IPS-20b (cell line): Measurements from ENCODE around the gene ASZ1.
"Not testable (repeated sequence)": the region's sequence is repeated elsewhere in the genome, so short reads cannot be mapped to it uniquely, and the experiment has no call there.

ENCODE experiments used
- H3K27ac ChIP-seq: one replicate; pipeline ENCODE4 v1.5.1; 2013; ENCODE audit warnings: low read length
- H3K27me3 ChIP-seq: 2 replicates; pipeline ENCODE4 v1.6.1; 2013; ENCODE audit warnings: mild to moderate bottlenecking, low read length, inconsistent platforms; ENCODE audit not compliant: insufficient read depth
- H3K36me3 ChIP-seq: 2 replicates; pipeline ENCODE4 v1.6.1; 2013; ENCODE audit warnings: low read depth, mild to moderate bottlenecking, inconsistent platforms, low read length, moderate library complexity; ENCODE audit not compliant: insufficient read depth
- H3K4me1 ChIP-seq: 2 replicates; pipeline ENCODE4 v1.6.1; 2013; ENCODE audit warnings: mild to moderate bottlenecking, control low read depth, inconsistent platforms, low read length, moderate library complexity; ENCODE audit not compliant: insufficient read depth
- H3K4me3 ChIP-seq: 2 replicates; pipeline ENCODE4 v1.5.1; 2013; ENCODE audit warnings: mild to moderate bottlenecking, low read length, inconsistent platforms
- H3K9ac ChIP-seq: 2 replicates; pipeline ENCODE4 v1.6.1; 2013; ENCODE audit warnings: low read depth, mild to moderate bottlenecking, inconsistent platforms, low read length, moderate library complexity
- H3K9me3 ChIP-seq: 2 replicates; pipeline ENCODE4 v1.6.1; 2013; ENCODE audit warnings: mild to moderate bottlenecking, low read depth, low read length, inconsistent platforms; ENCODE audit not compliant: insufficient read depth

Gene ASZ1

GRCh38 chr7:117435475-117436043 is 8.3 kb upstream of the ASZ1 start:
- Histone ChIP-seq H3K27ac (no peak overlapping the region), H3K4me1 (no peaks in the 10 kb centered on the region), H3K9me3 (no peaks in the 10 kb centered on the region), H3K36me3 (no peaks in the 10 kb centered on the region), H3K9ac (no peak overlapping the region), H3K27me3 (no peaks in the 10 kb centered on the region), H3K4me3 (no peak overlapping the region)

GRCh38 chr7:117424090-117424829 is 3.0 kb downstream of the ASZ1 start:
- Histone ChIP-seq H3K36me3 (no peaks in the 10 kb centered on the region), H3K4me1 (no peaks in the 10 kb centered on the region), H3K27ac (no peak overlapping the region), H3K9ac (no peak overlapping the region), H3K4me3 (no peak overlapping the region), H3K9me3 (no peaks in the 10 kb centered on the region), H3K27me3 (no peaks in the 10 kb centered on the region)

GRCh38 chr7:117414591-117414990 is 12.7 kb downstream of the ASZ1 start:
- not testable (repeated sequence) for H3K4me3 ChIP-seq, H3K4me1 ChIP-seq, H3K27me3 ChIP-seq, H3K9ac ChIP-seq, H3K36me3 ChIP-seq, H3K27ac ChIP-seq, H3K9me3 ChIP-seq

- H3K4me1 ChIP-seq: no peaks in the 10 kb centered on the region
- H3K36me3 ChIP-seq: no peaks in the 10 kb centered on the region
- no peak overlapping the region for H3K27ac ChIP-seq
- no peak overlapping the region for H3K4me3 ChIP-seq
- H3K9me3 ChIP-seq: no peaks in the 10 kb centered on the region
- H3K9ac ChIP-seq: no peak overlapping the region
- no peaks in the 10 kb centered on the region for H3K27me3 ChIP-seq
These were observed 14.2 kb downstream of the ASZ1 start for GRCh38 chr7:117412946-117413559.

GRCh38 chr7:117412390-117412789 is 14.9 kb downstream of the ASZ1 start:
- no peaks in the 10 kb centered on the region for H3K27me3 ChIP-seq
- H3K4me1 ChIP-seq: no peaks in the 10 kb centered on the region
- H3K9me3 ChIP-seq: no peaks in the 10 kb centered on the region
- H3K9ac ChIP-seq: no peak overlapping the region
- no peak overlapping the region for H3K4me3 ChIP-seq
- H3K27ac ChIP-seq: no peak overlapping the region
- H3K36me3 ChIP-seq: no peaks in the 10 kb centered on the region

GRCh38 chr7:117411539-117411938 is 15.8 kb downstream of the ASZ1 start:
- H3K4me1 ChIP-seq: no peaks in the 10 kb centered on the region
- no peak overlapping the region for H3K27ac ChIP-seq
- no peaks in the 10 kb centered on the region for H3K36me3 ChIP-seq
- H3K27me3 ChIP-seq: no peaks in the 10 kb centered on the region
- no peaks in the 10 kb centered on the region for H3K9me3 ChIP-seq
- no peak overlapping the region for H3K4me3 ChIP-seq
- no peak overlapping the region for H3K9ac ChIP-seq

GRCh38 chr7:117408831-117409230 is 18.5 kb downstream of the ASZ1 start:
- Histone ChIP-seq H3K9ac (no peak overlapping the region), H3K27me3 (no peaks in the 10 kb centered on the region), H3K27ac (no peak overlapping the region), H3K9me3 (no peaks in the 10 kb centered on the region), H3K4me1 (no peaks in the 10 kb centered on the region), H3K4me3 (no peak overlapping the region), H3K36me3 (no peaks in the 10 kb centered on the region)

GRCh38 chr7:117405519-117405918 is 21.8 kb downstream of the ASZ1 start:
- Histone ChIP-seq H3K27me3 (no peaks in the 10 kb centered on the region), H3K4me3 (no peak overlapping the region), H3K9ac (no peak overlapping the region), H3K4me1 (no peaks in the 10 kb centered on the region), H3K9me3 (no peaks in the 10 kb centered on the region), H3K36me3 (no peaks in the 10 kb centered on the region), H3K27ac (no peak overlapping the region)

GRCh38 chr7:117403737-117404136 is 23.6 kb downstream of the ASZ1 start:
- H3K4me1 ChIP-seq: no peaks in the 10 kb centered on the region
- no peaks in the 10 kb centered on the region for H3K27me3 ChIP-seq
- H3K4me3 ChIP-seq: no peak overlapping the region

GRCh38 chr7:117402109-117402508 is 25.2 kb downstream of the ASZ1 start:
- H3K4me3 ChIP-seq: no peak overlapping the region
- no peak overlapping the region for H3K27ac ChIP-seq
- no peaks in the 10 kb centered on the region for H3K27me3 ChIP-seq
- H3K9me3 ChIP-seq: no peaks in the 10 kb centered on the region
- no peaks in the 10 kb centered on the region for H3K36me3 ChIP-seq
- H3K9ac ChIP-seq: no peak overlapping the region
- no peaks in the 10 kb centered on the region; the same call in 1 of the 2 replicates for H3K4me1 ChIP-seq

More at GRCh38 chr7:117403737-117404136, 23.6 kb downstream of the ASZ1 start:
- Histone ChIP-seq H3K9me3 (no peaks in the 10 kb centered on the region), H3K27ac (no peak overlapping the region), H3K9ac (no peak overlapping the region), H3K36me3 (no peaks in the 10 kb centered on the region)

GRCh38 chr7:117401293-117402002 is 25.8 kb downstream of the ASZ1 start:
- H3K27me3 ChIP-seq: no peaks in the 10 kb centered on the region
- no peak overlapping the region for H3K9ac ChIP-seq
- no peaks in the 10 kb centered on the region; the same call in 1 of the 2 replicates for H3K4me1 ChIP-seq
- H3K36me3 ChIP-seq: no peaks in the 10 kb centered on the region
- no peak overlapping the region for H3K27ac ChIP-seq
- H3K9me3 ChIP-seq: no peaks in the 10 kb centered on the region
- no peak overlapping the region for H3K4me3 ChIP-seq
